Measurements from ENCODE around the gene NCOA7. TPM values are rescaled to one million over a fixed set of nuclear protein-coding genes. Genes with fewer than 3 reads are reported as not detected.

Gene NCOA7
- total RNA-seq, 1 experiment from 2014 or later = 13.8 TPM

- TF ChIP-seq CTCF (IDR thresholded peaks at IDR 0.05 in 2 of 3, conservative IDR thresholded peaks at IDR 0.05 in 1 of 3; ENCODE audit: borderline replicate concordance in 1 of 3, insufficient read depth in 1 of 3, low read depth in 2 of 3, low read length in 2 of 3) = peak; percentile 40 to 64 (median 64); a peak in 5 of 6 replicates
- TF ChIP-seq EGR1 (IDR thresholded peaks at IDR 0.05; ENCODE audit: low read depth) = no peak
- TF ChIP-seq SP1 (IDR thresholded peaks at IDR 0.05; ENCODE audit: low read depth) = 0 out of 2 replicates have a peak, but pooled peaks have one; percentile 7
- TF ChIP-seq JUND (IDR thresholded peaks at IDR 0.05) = no peak
Observed at GRCh38 chr6:125791151-125791819, 525 bp downstream of the NCOA7 start (continued).

DNA sequence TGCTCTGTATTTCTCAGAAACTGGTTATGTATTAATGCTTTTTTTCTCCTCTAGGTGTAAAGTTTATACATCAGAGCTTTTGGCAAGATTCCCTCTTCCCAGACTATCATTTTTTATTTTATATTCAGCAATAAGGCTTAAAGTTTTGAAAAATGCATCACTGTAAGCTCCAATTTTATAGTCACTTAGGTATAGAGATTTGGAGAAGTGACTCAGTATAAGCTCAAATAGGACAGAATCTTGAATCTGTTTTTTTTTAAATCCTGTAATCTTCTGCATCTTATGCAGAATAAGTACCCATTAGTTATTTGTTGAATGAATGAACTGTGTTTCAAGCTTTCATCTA, 1.0 kb downstream of the NCOA7 start:
- CTCF ChIA-PET = interaction anchor here (0.9 to 3.0 kb wide), 11 partner anchors 10 to 204 kb away, joined by 3 to 19 read pairs (median 4); partner anchors contain the start of genes HINT3 and TRMT11
- TF ChIP-seq EZH2 (IDR thresholded peaks at IDR 0.05) (no peak), CBX3 (IDR thresholded peaks at IDR 0.05; ENCODE audit: low read depth) (no peak), CTCF (IDR thresholded peaks at IDR 0.05 in 2 of 3, conservative IDR thresholded peaks at IDR 0.05 in 1 of 3; ENCODE audit: borderline replicate concordance in 1 of 3, insufficient read depth in 1 of 3, low read depth in 2 of 3, low read length in 2 of 3) (no peak), ZBTB33 (IDR thresholded peaks at IDR 0.05; ENCODE audit: extremely low read depth, insufficient replicate concordance, low read length) (no peak), EZH2phosphoT487 (IDR thresholded peaks at IDR 0.05; ENCODE audit: borderline replicate concordance) (no peak), EGR1 (IDR thresholded peaks at IDR 0.05; ENCODE audit: low read depth) (no peak)

More for the DNA sequence above, 1.0 kb downstream of the NCOA7 start:
- Histone ChIP-seq H3K4me1 (ENCODE audit: control insufficient read depth in 1 of 2, insufficient read depth in 2 of 2, low read length in 2 of 2) (peaks cover 20 to 25% of the 10 kb centered on the region in 2 experiments; a peak in 3 of 4 replicates), H4K20me1 (ENCODE audit: insufficient read depth) (no peaks in the 10 kb centered on the region), H3K27ac (ENCODE audit: low read depth, low read length) (no peak overlapping the region), H3K79me2 (ENCODE audit: insufficient read depth, low read length) (no peaks in the 10 kb centered on the region), H3K9me2 (ENCODE audit: insufficient read depth) (no peaks in the 10 kb centered on the region), H3K27me3 (ENCODE audit: insufficient read depth, low read length) (no peaks in the 10 kb centered on the region), H3K36me3 (ENCODE audit: control insufficient read depth in 1 of 2, insufficient read depth in 2 of 2, low read length in 2 of 2) (no peaks in the 10 kb centered on the region), H3K9ac (ENCODE audit: low read length) (no peak overlapping the region), H3K9me3 (ENCODE audit: control insufficient read depth in 1 of 2, insufficient read depth in 1 of 2, low read depth in 1 of 2, low read length in 2 of 2) (no peaks in the 10 kb centered on the region), H3K4me3 (replicated peaks in 1 of 2; ENCODE audit: low read depth in 1 of 2, low read length in 2 of 2) (peak overlapping the region; percentile 78 to 80), H3K4me2 (ENCODE audit: low read length) (peak overlapping the region; percentile 90), H2AFZ (ENCODE audit: low read depth, low read length, poor library complexity, severe bottlenecking) (no peak overlapping the region)
- ChIA-PET RAD21 (ENCODE audit: low non-redundant PET in 1 of 2, low total read pairs in 2 of 2, uncharacterized antibody in 2 of 2, unreplicated experiment in 2 of 2) (interaction anchor here (1.7 to 1.9 kb wide), 2 partner anchors 165 kb away, joined by 5 to 7 read pairs; partner anchors contain the start of gene HINT3 (in 2 of the 2)), POLR2A (interaction anchor here (2.5 to 3.6 kb wide), 2 partner anchors 11 to 194 kb away, joined by 14 to 25 read pairs; partner anchors contain the start of gene TRMT11)
- BruUV-seq (replicated peaks) = no TSS peak
- no peak for ATAC-seq
- no peak for DNase-seq (ENCODE audit: low read depth, low spot score)
- intact Hi-C loops (cut with micrococcal nuclease) = loop anchor here (2.0 kb wide), 2 partner anchors 165 to 183 kb away; partner anchors contain the start of gene HINT3
